ENCODE results near the gene RAB37.

The RAB37 gene

GRCh38 chr17:74746922-74747321 is 9.9 kb downstream of the RAB37 start:
- no peak for DNase-seq

DNA sequence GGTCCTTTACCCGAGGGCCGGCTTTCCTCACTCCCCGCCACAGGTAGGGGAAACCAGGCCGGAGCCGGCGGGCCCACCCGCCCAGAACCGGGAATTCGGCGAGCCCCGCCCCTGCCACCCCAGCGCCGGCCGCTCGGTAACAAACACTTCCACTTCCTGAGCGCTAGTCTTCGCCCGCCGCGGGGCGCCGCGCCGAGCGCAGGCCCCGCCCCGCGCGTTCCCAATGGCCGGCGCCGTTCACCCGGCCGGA is 11.1 kb downstream of the RAB37 start:
- DNase-seq = peak; percentile 92

DNA sequence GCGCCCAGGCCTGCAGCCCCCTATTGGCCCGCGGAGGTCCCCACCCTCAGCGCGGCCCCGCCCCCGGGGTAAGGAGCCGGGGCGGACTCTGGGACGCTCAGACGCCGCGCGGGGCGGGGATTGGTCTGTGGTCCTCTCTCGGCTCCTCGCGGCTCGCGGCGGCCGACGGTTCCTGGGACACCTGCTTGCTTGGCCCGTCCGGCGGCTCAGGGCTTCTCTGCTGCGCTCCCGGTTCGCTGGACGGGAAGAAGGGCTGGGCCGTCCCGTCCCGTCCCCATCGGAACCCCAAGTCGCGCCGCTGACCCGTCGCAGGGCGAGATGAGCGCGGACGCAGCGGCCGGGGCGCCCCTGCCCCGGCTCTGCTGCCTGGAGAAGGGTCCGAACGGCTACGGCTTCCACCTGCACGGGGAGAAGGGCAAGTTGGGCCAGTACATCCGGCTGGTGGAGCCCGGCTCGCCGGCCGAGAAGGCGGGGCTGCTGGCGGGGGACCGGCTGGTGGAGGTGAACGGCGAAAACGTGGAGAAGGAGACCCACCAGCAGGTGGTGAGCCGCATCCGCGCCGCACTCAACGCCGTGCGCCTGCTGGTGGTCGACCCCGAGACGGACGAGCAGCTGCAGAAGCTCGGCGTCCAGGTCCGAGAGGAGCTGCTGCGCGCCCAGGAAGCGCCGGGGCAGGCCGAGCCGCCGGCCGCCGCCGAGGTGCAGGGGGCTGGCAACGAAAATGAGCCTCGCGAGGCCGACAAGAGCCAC is 11.6 kb downstream of the RAB37 start, which contains the start of gene NHERF1:
TSS of gene NHERF1 (plus strand) at position 100 of the 750 bp plus-strand sequence. CDS start at position 319, 219 bp downstream.
- DNase-seq = no peak

DNA sequence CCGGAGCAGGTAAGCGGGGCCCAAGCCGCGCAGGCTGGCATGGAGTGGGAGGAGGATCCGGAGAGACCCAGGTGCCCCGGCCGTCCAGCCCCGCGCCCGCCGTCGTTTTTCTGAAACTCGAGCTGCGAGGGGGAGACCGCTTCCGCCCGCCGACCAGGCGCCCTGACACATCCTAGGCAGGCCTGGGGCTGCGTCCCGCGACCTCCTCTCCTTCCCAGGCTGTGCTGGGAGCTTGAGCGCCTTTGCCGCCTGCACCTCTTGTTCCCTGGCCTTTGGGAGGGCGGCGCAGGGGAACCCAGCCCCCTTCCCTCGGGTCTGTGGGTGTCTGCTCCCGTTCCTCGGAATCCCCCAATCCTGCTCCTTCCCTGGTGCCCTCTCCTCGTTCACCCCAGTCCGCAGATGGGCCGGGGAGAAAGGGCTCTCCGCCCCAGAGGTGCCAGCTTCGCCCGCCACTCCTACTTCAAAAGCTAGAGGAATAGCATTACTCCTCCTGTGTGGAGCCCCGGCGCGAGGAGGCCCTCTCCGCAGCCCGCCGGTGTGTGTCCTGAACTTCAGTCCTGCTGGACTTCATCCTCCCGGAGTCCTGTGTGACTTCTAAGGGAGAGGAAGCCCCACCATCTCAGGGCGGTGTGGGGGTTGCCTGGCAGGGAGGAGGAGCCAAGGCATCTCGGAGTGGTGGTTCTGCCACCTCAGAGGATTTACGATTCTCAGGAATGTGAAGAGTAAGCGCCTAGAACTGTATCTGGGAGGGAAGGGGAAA is 12.4 kb downstream of the RAB37 start:
- no peak for DNase-seq

DNA sequence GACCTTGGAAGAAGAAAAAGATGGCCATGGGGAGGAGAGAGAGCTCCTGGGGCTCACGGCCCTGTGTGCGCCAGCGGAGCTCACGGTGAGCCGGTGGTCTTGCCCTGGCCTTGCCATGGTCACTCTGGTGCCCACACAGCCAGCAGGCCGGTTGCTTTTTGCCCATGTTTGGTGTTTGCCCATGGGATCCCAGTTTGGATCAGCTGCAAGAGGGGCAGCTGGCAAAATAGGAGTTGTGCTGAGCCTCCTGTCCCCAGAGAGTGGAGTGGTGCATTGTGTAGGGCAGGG is 12.9 kb downstream of the RAB37 start:
- DNase-seq = no peak

DNA sequence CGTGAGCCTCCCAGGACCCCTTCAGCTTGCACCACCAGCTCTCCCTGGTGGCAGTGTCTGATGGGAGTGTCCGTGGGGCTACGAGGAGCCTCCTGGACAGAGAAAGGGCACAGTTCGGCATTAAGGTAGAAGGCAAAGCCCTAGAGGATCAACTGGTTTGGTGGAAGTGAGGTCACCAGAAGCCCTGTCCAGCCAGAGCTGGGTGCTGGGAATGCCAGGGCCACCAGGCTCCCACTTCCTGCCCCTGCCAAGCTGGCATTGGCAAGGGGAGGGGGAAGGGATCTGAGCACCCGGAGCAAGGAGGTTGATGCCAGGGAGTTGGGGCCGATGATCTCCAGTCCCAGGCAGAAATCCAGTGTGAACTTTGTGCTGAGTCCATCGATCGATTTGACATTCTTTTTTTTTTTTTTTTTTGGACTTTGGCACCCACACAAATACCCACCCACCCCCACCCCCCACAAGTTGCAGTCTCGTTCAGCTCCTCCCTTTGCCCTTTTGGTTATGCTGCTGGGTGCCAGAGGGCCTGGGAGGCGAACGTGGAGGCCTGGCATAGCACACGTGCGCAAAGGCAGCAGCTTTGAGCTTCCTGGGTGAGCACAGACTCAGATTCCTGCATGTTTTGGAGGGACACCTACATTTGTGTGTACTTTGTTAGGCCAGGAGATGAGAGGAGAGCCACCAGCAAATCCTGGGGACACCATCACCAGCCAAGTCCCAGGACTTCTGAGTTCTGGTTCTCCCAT is 13.4 kb downstream of the RAB37 start:
- DNase-seq = no peak

DNA sequence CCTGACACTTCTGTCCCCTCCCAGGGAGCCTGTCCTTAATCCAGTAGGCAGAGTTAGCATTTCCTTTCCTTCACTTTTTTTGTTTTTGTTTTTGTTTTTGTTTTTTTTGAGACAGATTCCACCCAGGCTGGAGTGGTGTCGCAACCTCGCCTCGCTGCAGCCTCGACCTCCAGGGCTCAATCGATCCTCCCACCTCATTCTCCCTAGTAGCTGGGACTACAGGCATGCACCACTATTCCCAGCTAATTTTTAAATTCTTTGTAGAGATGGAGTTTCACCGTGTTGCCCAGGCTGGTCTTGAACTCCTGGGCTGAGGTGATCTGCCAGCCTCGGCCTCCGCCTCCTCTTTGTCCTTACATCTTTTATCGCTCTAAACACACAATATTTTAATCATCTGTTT is 15.4 kb downstream of the RAB37 start:
- no peak for DNase-seq

- DNase-seq = no peak
These were observed 15.9 kb downstream of the RAB37 start for GRCh38 chr17:74752822-74753401.

GRCh38 chr17:74754832-74755231 is 17.8 kb downstream of the RAB37 start:
- no peak for DNase-seq

DNA sequence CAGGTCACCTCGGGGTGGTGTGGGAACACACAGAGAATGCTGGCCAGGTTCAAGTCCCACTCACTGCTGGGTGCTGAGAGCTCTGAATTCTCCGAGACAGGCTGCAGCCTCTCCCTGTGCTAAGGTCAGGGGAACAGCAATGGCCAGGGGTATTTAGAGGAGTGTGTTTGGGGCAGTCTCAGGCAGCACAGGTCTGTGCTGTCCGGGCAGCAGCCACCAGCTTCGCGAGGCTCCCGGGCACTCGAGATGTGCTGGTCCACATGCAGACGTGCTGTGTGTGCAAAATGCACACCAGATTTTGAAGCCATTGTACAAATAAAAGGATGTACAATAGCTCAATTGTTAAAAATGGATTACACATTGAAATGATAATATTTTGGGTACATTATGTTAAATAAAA is 18.5 kb downstream of the RAB37 start:
- DNase-seq = no peak

GRCh38 chr17:74756891-74757290 is 19.8 kb downstream of the RAB37 start:
- no peak for DNase-seq

- DNase-seq = no peak
These were observed 20.4 kb downstream of the RAB37 start for GRCh38 chr17:74757502-74757901.

- DNase-seq = peak; percentile 18
These were observed 21.1 kb downstream of the RAB37 start for GRCh38 chr17:74757931-74758847.

GRCh38 chr17:74758848-74759168 is 21.8 kb downstream of the RAB37 start:
- DNase-seq = no peak

GRCh38 chr17:74759243-74759801 is 22.3 kb downstream of the RAB37 start:
- DNase-seq = peak; percentile 36

- DNase-seq = peak; percentile 51
These were observed 22.9 kb downstream of the RAB37 start for GRCh38 chr17:74759941-74760340.

DNA sequence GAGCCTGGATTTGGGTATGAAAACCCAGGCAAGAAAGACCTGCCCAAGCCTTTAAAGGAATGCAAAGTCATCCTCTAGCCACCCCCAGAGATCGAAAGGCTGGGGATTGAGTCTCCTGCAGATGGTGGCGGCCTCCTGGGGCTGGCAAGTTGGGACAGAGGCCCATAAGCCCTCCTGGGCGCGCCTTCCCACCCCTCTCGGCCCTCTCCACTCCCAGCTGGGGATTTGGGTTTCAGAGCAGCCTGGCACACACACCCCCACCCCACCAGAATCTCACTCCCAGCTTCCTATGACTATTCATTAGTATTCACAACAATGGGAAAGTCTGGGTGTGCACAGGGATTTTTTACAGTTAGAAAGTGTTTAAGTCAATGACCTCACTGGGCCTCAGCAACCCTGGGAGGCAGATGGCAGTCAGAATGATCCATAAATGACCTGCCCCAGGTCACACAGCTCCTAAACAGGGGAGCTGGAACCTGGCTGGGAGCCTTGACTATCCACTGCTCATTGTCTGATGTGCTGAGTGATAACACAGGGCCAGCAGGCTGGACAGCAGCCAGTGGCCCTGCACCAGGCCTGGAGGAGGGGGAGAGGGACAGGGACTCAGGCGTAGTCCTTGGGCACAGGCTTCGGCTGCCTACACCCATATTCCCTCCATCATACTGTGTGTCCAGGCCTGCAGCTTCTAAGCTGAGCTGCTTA is 23.5 kb downstream of the RAB37 start:
- no peak for DNase-seq

- no peak for DNase-seq
These were observed 24.4 kb downstream of the RAB37 start for GRCh38 chr17:74761419-74761818.

DNA sequence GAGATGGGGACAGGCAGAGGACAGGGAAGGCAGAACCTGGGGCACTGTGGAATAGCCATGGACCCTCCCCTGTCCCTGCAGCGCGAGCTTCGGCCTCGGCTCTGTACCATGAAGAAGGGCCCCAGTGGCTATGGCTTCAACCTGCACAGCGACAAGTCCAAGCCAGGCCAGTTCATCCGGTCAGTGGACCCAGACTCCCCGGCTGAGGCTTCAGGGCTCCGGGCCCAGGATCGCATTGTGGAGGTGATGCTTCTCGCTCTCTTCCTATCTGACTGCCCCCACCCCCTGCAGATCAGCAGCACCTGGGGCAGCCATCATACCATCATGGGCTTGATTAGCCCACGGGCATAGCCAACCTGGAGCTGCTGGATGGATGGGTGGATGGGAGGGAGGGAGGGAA is 24.9 kb downstream of the RAB37 start:
- DNase-seq = no peak

GRCh38 chr17:74763565-74764387 is 26.7 kb downstream of the RAB37 start:
- no peak for DNase-seq

DNA sequence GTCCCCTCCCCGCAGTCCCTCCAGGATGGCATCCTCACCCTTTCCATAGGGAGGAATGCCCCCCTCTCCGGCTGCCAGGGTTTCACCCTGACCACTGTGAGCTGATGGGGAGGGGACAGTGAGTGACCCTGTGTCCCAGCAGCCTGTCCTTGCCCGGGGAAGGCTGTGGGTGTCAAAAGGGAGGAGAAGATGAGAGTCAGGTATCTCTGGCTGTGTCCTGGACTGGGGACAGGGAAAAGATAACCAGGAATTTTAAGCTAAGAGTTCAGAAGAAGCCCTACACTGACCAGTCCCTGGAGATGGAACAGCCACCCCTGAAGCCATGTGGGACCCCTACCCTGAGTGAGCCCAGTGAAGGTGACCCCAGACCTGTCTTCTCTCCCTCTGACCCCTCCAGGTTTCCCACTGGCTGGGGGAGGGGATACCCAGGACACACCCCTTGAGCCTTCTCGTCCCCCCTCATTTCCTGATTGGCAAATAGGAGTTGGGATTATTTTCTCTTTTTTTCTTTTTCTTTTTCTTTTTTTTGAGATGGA is 27.8 kb downstream of the RAB37 start:
- DNase-seq = no peak
